ENCODE data around the gene RBM14. TPM values are rescaled to one million over a fixed set of nuclear protein-coding genes. Genes with fewer than 3 reads are reported as not detected.

RBM14 gene
- total and polyA plus RNA-seq, 9 of the 15 experiments (the other 6 are each of a cell fraction or from before 2014, with no cell fraction given), result 5.5 to 131 (median 42.6) TPM

GRCh38 chr11:66592457-66593302 is 23.8 kb upstream of the RBM14 start, which contains the start of the genes CCDC87 and CCS:
Gene CCDC87 (minus strand): TSS chr11:66593063. CDS start chr11:66593015, 48 bp downstream.
Gene CCS (plus strand): TSS chr11:66593185. CDS start chr11:66593262, 77 bp downstream.
- ATAC-seq, result peak; percentile 96
- CTCF ChIA-PET (ENCODE audit: low intra/inter-chr PET ratio), result interaction anchor here (0.7 kb wide), 1 partner anchor 51 kb away, joined by 4 read pairs; no protein-coding TSS in a partner anchor
- peaks cover 8% of the 10 kb centered on the region; the same call in 1 of the 3 replicates for H3K36me3 ChIP-seq (ENCODE audit: control insufficient read depth, insufficient read depth, low read length)
- H2AFZ ChIP-seq (ENCODE audit: low read depth, low read length), result peak within 1 kb of the TSS; percentile 95
- peaks cover 26% of the 10 kb centered on the region for H3K79me2 ChIP-seq (ENCODE audit: control insufficient read depth, insufficient read depth, low read length)
- peak within 1 kb of the TSS; percentile 94 for H3K4me2 ChIP-seq (ENCODE audit: insufficient read depth, low read length)
- peak; percentile 97 to 100 (median 100) for DNase-seq (ENCODE audit: extremely low read depth in 1 of 4, low spot score in 3 of 4)
- POLR2A ChIA-PET, result interaction anchor here (0.6 to 1.7 kb wide), 10 partner anchors 11 to 249 kb away, joined by 3 to 4 read pairs (median 3); no protein-coding TSS in a partner anchor
- no TSS peak for BruUV-seq (replicated peaks)
- no peaks in the 10 kb centered on the region for H3K9me1 ChIP-seq (ENCODE audit: control insufficient read depth, insufficient read depth, low read length)
- H3K4me1 ChIP-seq (replicated peaks in 1 of 2; ENCODE audit: control insufficient read depth in 2 of 2, insufficient read depth in 2 of 2, low read length in 2 of 2), result peaks cover 32 to 51% of the 10 kb centered on the region in 2 experiments
- peak within 1 kb of the TSS; percentile 75 for H3K4me3 ChIP-seq
- no peaks in the 10 kb centered on the region for H3K9me3 ChIP-seq (replicated peaks; ENCODE audit: control insufficient read depth, insufficient read depth, low read depth, low read length)
- peak within 1 kb of the TSS; percentile 85 to 94 for H3K9ac ChIP-seq (ENCODE audit: insufficient read depth in 1 of 2, low read depth in 2 of 2, low read length in 2 of 2)
- H3K27me3 ChIP-seq (ENCODE audit: control insufficient read depth in 2 of 2, insufficient read depth in 2 of 2, low read length in 2 of 2), result no peaks in the 10 kb centered on the region
- intact Hi-C loops (cut with micrococcal nuclease) (loop anchor here (1.0 to 5.0 kb wide), 2 partner anchors 24 to 85 kb away; partner anchors contain the start of genes RBM14 and RBM4B), in situ Hi-C loops (cut with MboI) (no loop called here)
- FAIRE-seq, result peak; percentile 86
- WGBS (ENCODE audit: insufficient coverage, low coverage, missing lambda C conversion rate), result 8% methylated on average over 67 of the region's 68 CpGs
- H4K20me1 ChIP-seq (replicated peaks; ENCODE audit: control insufficient read depth, insufficient read depth, low read length), result no peaks in the 10 kb centered on the region
- H3K27ac ChIP-seq (ENCODE audit: extremely low read depth, low read depth, low read length), result peak within 1 kb of the TSS; percentile 75
- peak; percentile 83 for TF ChIP-seq HDAC2 (IDR thresholded peaks at IDR 0.05)
- TF ChIP-seq EP400 (IDR thresholded peaks at IDR 0.05), result peak; percentile 70
- peak; percentile 98 for TF ChIP-seq KDM5B (IDR thresholded peaks at IDR 0.05; ENCODE audit: insufficient replicate concordance, low read depth, low read length)
- no peak for TF ChIP-seq NONO (IDR thresholded peaks at IDR 0.05; ENCODE audit: low read depth in 2 of 2, low read length in 1 of 2)
- 0 out of 2 replicates have a peak, but pooled peaks have one; percentile 19 for TF ChIP-seq ZBED1 (IDR thresholded peaks at IDR 0.05)
- TF ChIP-seq ZZZ3 (IDR thresholded peaks at IDR 0.05), result no peak
- no peak for TF ChIP-seq PCBP1 (IDR thresholded peaks at IDR 0.05; ENCODE audit: low read depth, low read length, poor library complexity, severe bottlenecking)
- peak; percentile 36; the same call in 1 of the 2 replicates for TF ChIP-seq ZBTB12 (CRISPR knock-in tag; IDR thresholded peaks at IDR 0.05)
- peak; percentile 16; the same call in 1 of the 2 replicates for TF ChIP-seq TEAD4 (IDR thresholded peaks at IDR 0.05; ENCODE audit: low read length)
- no peak for TF ChIP-seq TEAD4 (CRISPR knock-in tag; IDR thresholded peaks at IDR 0.05; ENCODE audit: borderline replicate concordance)
- TF ChIP-seq TBP (optimal IDR thresholded peaks at IDR 0.05; ENCODE audit: low read depth, low read length), result peak; percentile 68
- TF ChIP-seq HINFP (tag; conservative IDR thresholded peaks at IDR 0.05; ENCODE audit: low read depth), result peak; percentile 84
- peak; percentile 96 for TF ChIP-seq POLR2B (IDR thresholded peaks at IDR 0.05; ENCODE audit: low read depth, partially characterized antibody)
- TF ChIP-seq CREB1 (IDR thresholded peaks at IDR 0.05), result peak; percentile 60
- peak; percentile 83 for TF ChIP-seq CREB1 (CRISPR knock-in tag; IDR thresholded peaks at IDR 0.05)
- peak in 1 of 2 experiments; percentile 10; a peak in 1 of 4 replicates for TF ChIP-seq TBL1XR1 (IDR thresholded peaks at IDR 0.05; ENCODE audit: low read length in 2 of 2)
- peak; percentile 11 for TF ChIP-seq NEUROD1 (IDR thresholded peaks at IDR 0.05; ENCODE audit: borderline replicate concordance, low read depth, low read length, partially characterized antibody)
- peak; percentile 74 for TF ChIP-seq SAP30 (IDR thresholded peaks at IDR 0.05; ENCODE audit: borderline replicate concordance, insufficient read depth, low read depth, low read length, poor library complexity, severe bottlenecking)
- TF ChIP-seq HNRNPL (IDR thresholded peaks at IDR 0.05; ENCODE audit: low read depth, low read length), result no peak

All from K562 (cell line).